Measurements from ENCODE around the gene KIF5C. TPM values are rescaled to one million over a fixed set of nuclear protein-coding genes. Genes with fewer than 3 reads are reported as not detected.
A peak's percentile ranks its signal among the peaks of the same experiment; 100 is the strongest.

The KIF5C gene
- total RNA-seq, 2 donors from 2014 or later = 2.6 to 8.6 TPM

DNA sequence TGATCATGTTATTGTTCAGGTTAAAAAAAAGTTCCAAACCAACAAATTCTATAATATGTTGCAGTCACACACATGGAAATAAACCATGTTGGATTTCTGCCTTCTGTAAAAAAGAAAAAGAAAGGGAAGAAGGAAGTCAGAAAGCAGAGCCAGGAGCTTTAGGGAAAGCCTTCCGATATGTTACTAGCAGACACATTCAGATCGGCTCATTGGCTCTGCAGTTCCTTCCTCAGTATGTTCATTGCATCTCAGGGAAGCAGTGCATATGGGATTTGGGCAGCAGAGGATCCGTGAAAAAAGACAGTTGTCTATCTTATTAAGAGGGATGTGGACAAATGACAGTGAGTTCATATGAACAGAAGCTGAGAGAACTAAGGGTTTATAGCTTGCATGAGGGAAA, 68.1 kb downstream of the KIF5C start:
- no peak for ATAC-seq
- DNase-seq (ENCODE audit: low spot score) = no peak
- Mint-ChIP-seq H3K9me3 (no peaks in the 10 kb centered on the region), H3K27me3 (no peaks in the 10 kb centered on the region), H3K27ac (no peak overlapping the region), H3K36me3 (no peaks in the 10 kb centered on the region), H3K4me1 (ENCODE audit: low read depth in 2 of 2) (no peaks in the 10 kb centered on the region), H3K4me3 (no peak overlapping the region)

DNA sequence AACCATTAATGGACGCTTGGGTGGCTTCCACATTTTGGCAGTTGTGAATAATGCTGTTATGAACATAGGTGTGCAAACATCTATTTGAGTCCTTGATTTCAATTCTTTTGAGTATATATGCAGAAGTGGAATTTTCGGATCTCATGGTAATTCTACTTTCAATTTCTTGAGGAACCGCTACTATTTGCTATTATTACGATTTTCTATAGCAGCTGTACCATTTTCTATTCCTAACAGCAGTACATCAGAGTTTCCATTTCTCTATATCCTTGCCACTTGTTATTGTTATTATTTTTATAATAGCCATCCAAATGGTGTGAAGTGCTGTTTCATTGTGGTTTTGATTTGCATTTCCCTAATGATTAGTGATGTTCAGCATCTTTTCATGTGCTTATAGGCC, 69.5 kb downstream of the KIF5C start:
- H3K36me3 Mint-ChIP-seq = no peaks in the 10 kb centered on the region
- no peak overlapping the region for H3K27ac Mint-ChIP-seq
- H3K4me3 Mint-ChIP-seq = no peak overlapping the region

DNA sequence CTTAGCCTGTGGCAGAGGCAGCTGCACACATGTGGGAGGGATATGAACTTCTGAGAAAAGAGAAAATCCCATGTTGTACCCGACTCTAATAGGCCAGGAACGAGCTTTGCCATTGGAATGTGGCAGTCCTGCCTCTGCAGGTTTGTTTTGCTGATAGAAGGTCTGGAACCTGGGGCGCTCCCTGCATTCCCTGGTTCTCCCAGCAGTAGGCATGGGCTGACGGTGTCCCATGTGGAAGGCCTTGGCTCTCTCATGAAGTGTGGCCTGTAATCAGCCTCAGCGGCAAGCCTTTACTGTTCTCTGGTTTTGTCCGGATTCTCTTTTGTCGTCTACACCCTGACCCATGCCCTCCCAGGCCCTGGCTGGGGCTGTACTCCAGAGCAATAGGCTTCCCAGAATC, 72.3 kb downstream of the KIF5C start:
- Mint-ChIP-seq H3K4me1 (ENCODE audit: low read depth in 2 of 2) (no peaks in the 10 kb centered on the region), H3K36me3 (no peaks in the 10 kb centered on the region), H3K27me3 (peaks cover 0 to 5% of the 10 kb centered on the region in 2 donors), H3K4me3 (no peak overlapping the region), H3K9me3 (no peaks in the 10 kb centered on the region), H3K27ac (no peak overlapping the region)
- DNase-seq (ENCODE audit: low spot score) (no peak), ATAC-seq (no peak)

More for the DNA sequence above, 69.5 kb downstream of the KIF5C start:
- no peak for ATAC-seq
- Mint-ChIP-seq H3K9me3 (no peaks in the 10 kb centered on the region), H3K27me3 (peaks cover 0 to 2% of the 10 kb centered on the region in 2 donors), H3K4me1 (ENCODE audit: low read depth in 2 of 2) (no peaks in the 10 kb centered on the region)
- DNase-seq (ENCODE audit: low spot score) = no peak

DNA sequence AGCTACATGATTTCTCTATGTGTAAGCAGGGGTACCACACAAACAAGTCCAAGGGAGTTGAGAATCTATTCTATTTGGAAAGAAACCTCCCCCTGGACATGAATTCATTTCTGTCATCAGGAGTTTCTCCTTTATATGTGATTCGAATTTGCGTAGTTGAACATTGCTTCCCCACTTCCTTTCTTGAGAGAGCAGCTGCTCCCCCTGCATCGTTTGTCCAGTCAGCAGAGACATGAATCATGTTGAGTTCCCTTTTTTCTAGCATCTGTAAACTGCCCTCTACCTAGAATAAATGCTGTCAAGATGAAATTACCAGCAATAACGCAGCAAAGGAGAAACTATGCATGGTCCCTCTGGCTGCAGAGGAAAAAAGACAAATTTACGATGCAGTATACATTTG, 73.8 kb downstream of the KIF5C start:
- H3K27ac Mint-ChIP-seq = no peak overlapping the region
- no peak overlapping the region for H3K4me3 Mint-ChIP-seq
- ATAC-seq = no peak
- no peak for DNase-seq (ENCODE audit: low spot score)
- no peaks in the 10 kb centered on the region for H3K4me1 Mint-ChIP-seq (ENCODE audit: low read depth in 2 of 2)
- no peaks in the 10 kb centered on the region for H3K36me3 Mint-ChIP-seq
- no peaks in the 10 kb centered on the region for H3K9me3 Mint-ChIP-seq
- H3K27me3 Mint-ChIP-seq = peaks cover 0 to 5% of the 10 kb centered on the region in 2 donors

DNA sequence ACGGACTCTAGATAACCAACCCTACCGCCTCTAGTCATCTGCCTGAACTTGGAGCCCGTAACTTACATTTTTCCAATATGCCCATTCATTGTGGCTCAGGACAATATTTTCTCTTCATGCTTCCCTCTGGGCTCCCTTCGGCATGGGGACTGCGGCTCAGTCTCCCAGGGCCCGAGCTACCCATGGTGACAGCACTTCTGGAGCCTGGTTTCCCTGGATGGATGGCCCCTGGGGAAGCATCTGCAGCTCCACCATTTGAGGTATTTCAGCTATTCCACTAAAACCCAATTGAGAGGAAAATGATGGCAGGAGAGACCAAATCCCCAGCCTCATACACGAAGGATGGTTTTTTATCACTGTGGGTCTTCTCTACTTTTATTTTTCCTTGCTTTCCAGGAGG, 74.3 kb downstream of the KIF5C start:
- Mint-ChIP-seq H3K27ac (no peak overlapping the region), H3K9me3 (no peaks in the 10 kb centered on the region), H3K4me1 (ENCODE audit: low read depth in 2 of 2) (no peaks in the 10 kb centered on the region), H3K27me3 (peaks cover 0 to 5% of the 10 kb centered on the region in 2 donors), H3K36me3 (no peaks in the 10 kb centered on the region), H3K4me3 (no peak overlapping the region)
- DNase-seq (ENCODE audit: low spot score) (no peak), ATAC-seq (no peak)

DNA sequence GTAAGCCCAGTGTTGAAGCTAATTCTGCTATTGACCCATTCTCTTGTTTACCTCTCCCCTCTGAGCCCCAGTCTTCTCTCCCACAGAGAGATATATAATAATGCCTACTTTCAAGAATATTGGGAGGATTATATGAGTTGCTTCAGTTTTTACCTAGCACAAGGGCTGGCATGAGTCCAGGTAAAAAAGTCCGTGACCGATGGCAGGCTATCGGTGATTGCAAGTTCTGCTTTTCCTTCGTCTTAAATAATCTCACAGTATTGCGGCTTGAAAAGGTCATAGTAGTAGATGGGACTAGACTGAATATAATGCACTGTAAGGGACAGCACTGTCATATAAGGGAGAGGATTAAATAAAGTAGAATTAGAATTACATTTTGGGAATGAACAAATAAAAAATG, 77.6 kb downstream of the KIF5C start:
- Mint-ChIP-seq H3K27me3 (peaks cover 0 to 5% of the 10 kb centered on the region in 2 donors), H3K9me3 (no peaks in the 10 kb centered on the region), H3K27ac (no peak overlapping the region), H3K4me3 (no peak overlapping the region), H3K4me1 (ENCODE audit: low read depth in 2 of 2) (no peaks in the 10 kb centered on the region), H3K36me3 (no peaks in the 10 kb centered on the region)
- ATAC-seq (no peak), DNase-seq (ENCODE audit: low spot score) (no peak)

DNA sequence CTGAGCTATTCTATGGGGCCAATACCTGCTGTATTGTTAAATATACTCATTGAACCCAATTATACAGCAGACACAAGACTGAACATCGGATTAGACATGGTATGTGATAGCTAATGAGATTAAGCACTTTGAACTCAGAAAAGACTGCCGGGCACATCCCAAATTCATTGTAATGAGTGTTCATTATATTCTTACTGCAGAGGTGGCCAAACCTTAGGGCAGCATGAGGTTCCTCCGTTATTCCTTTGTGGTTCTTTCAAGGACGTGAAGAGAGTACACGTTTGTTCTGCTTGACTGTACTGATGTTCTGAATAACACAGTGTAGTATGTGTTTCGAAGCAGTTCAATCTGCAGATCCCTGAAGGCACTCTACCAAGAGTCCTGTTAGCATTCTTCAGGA, 78.4 kb downstream of the KIF5C start:
- Mint-ChIP-seq H3K27ac (no peak overlapping the region), H3K4me1 (ENCODE audit: low read depth in 2 of 2) (no peaks in the 10 kb centered on the region), H3K27me3 (peaks cover 0 to 5% of the 10 kb centered on the region in 2 donors), H3K4me3 (no peak overlapping the region), H3K9me3 (no peaks in the 10 kb centered on the region), H3K36me3 (no peaks in the 10 kb centered on the region)
- ATAC-seq (no peak), DNase-seq (ENCODE audit: low spot score) (no peak)

DNA sequence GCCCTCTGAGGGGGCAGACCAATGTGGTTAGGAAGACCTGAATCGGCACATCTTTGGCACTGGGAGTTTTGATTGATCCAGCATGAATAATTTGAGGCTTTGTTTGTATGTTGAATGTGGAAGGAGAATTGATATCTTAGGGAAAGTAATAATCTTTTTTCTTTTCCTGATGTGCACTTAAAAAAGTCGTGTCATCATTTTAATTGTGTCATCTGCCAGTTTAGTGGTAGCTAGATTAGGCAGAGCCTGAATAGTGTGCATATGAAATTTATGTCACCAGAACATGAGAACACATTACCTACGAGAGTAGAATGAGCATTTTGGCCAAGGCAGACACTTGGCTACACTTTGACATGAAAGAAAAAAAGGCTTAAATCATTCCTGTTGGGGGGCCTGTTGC, 79.5 kb downstream of the KIF5C start:
- DNase-seq (ENCODE audit: low spot score) (no peak), ATAC-seq (no peak)
- Mint-ChIP-seq H3K36me3 (no peaks in the 10 kb centered on the region), H3K4me1 (ENCODE audit: low read depth in 2 of 2) (no peaks in the 10 kb centered on the region), H3K27ac (no peak overlapping the region), H3K9me3 (no peaks in the 10 kb centered on the region), H3K27me3 (peaks cover 0 to 3% of the 10 kb centered on the region in 2 donors), H3K4me3 (no peak overlapping the region)

DNA sequence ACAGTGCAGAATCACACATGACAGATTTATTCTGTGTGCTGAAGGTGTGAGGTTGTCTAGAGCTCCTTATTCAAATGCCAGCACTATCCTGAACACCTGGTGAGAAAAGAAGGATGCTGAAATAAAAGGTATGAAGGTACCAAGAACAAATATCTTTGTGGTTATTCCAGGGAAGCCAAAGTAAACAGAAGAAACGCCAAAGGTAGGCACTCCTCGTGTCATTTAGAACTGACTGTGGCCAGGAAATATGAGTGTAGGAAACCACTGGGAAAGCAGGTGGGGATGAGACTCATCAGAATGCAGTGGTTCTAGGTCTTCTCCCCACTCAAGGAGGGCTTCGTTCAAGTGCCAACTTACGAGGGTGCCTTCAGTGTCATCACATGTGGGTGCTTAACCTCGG, 80.8 kb downstream of the KIF5C start:
- ATAC-seq (no peak), DNase-seq (ENCODE audit: low spot score) (no peak)
- no peaks in the 10 kb centered on the region for H3K36me3 Mint-ChIP-seq
- no peak overlapping the region for H3K4me3 Mint-ChIP-seq
- H3K27ac Mint-ChIP-seq = no peak overlapping the region
- H3K4me1 Mint-ChIP-seq (ENCODE audit: low read depth in 2 of 2) = no peaks in the 10 kb centered on the region
- no peaks in the 10 kb centered on the region for H3K27me3 Mint-ChIP-seq
- no peaks in the 10 kb centered on the region for H3K9me3 Mint-ChIP-seq

DNA sequence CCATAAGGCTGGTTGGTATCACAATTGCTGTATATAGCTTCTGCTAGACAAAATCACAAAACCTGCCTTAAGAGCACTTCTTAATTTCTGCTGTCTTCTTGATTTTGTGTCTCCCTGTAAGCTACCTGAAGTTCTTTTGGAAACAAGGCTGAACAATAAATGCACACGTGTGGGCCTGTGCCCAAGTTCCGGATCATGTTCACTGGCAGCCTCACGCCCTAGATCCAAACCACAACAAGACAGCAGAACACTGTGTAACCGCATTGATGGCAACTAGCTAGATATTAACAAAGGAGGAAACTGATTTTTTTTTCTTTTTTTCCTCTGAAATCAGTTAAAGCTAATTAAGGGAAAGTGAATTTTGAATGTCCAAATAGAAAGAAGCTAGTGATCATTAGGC, 82.0 kb downstream of the KIF5C start:
- H3K9me3 Mint-ChIP-seq = no peaks in the 10 kb centered on the region
- H3K4me1 Mint-ChIP-seq (ENCODE audit: low read depth in 2 of 2) = no peaks in the 10 kb centered on the region
- DNase-seq (ENCODE audit: low spot score) (no peak), ATAC-seq (no peak)
- H3K27me3 Mint-ChIP-seq = peaks cover 0 to 5% of the 10 kb centered on the region in 2 donors
- H3K36me3 Mint-ChIP-seq = no peaks in the 10 kb centered on the region
- H3K27ac Mint-ChIP-seq = no peak overlapping the region
- H3K4me3 Mint-ChIP-seq = no peak overlapping the region

DNA sequence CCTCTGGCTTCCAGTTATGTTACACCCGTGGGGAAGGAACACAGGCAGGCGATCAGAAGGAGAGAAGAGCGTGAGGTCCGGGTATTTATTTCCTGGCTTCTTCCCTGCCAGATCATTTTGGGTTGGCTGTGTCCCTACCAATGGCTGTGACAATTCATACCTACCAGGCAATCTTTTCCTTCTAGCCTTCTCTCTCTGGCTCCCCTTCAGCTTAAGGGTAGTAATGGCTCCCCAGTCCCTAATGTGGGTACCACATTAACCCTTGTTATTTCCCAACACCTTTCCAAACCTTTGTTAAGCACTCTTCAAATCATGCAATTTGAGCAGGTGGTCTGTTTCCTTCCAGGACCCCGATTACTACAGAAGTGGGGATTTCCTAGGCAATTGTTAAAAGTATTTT, 84.7 kb downstream of the KIF5C start:
- H3K4me3 Mint-ChIP-seq = no peak overlapping the region
- ATAC-seq (no peak), DNase-seq (ENCODE audit: low spot score) (no peak)
- no peaks in the 10 kb centered on the region for H3K9me3 Mint-ChIP-seq
- no peaks in the 10 kb centered on the region for H3K36me3 Mint-ChIP-seq
- H3K4me1 Mint-ChIP-seq (ENCODE audit: low read depth in 2 of 2) = no peaks in the 10 kb centered on the region
- H3K27ac Mint-ChIP-seq = no peak overlapping the region
- peaks cover 0 to 5% of the 10 kb centered on the region in 2 donors for H3K27me3 Mint-ChIP-seq

DNA sequence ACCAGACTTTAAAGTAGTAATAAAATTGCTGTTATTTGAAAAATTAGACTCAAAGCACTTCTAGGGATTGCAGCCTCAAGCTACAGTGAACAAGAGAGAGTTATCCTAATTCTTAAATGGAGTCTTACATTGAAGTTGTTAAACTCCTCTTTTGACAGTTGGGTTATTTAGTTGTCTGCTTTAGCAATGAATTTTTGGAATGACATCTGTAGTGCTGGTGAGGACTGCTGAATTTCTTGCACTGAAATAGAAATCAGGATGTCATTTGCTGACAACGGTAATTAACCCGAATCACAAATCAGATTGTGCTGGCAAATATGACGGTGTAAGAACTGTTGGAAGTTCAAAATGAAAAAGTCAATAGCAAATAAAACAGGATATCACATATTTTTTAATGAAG, 85.5 kb downstream of the KIF5C start:
- Mint-ChIP-seq H3K4me3 (no peak overlapping the region), H3K36me3 (no peaks in the 10 kb centered on the region)

DNA sequence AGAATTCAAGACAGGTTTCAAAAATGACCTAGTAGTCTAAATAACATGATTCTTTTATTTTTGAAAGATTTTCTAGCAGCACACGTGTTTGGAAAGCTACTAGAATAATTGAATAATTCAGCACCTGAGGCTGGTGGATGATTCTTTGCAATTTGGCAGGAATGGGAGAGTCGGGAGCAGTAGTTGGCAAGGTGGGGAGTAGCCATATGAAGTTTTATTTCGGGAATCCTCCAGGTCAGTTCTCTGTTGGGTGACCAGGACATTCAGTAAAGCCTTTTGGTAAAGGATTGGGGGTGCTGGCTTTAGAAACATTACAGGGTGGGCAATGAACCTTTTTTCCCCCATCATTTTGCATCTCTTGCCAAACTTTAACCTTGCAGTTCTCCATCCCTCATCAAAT, 88.4 kb downstream of the KIF5C start:
- ATAC-seq (no peak), DNase-seq (ENCODE audit: low spot score) (no peak)
- H3K27me3 Mint-ChIP-seq = peaks cover 0 to 5% of the 10 kb centered on the region in 2 donors
- no peak overlapping the region for H3K4me3 Mint-ChIP-seq
- H3K4me1 Mint-ChIP-seq (ENCODE audit: low read depth in 2 of 2) = peaks cover 5 to 6% of the 10 kb centered on the region in 2 donors
- no peaks in the 10 kb centered on the region for H3K9me3 Mint-ChIP-seq
- no peak overlapping the region for H3K27ac Mint-ChIP-seq
- H3K36me3 Mint-ChIP-seq = no peaks in the 10 kb centered on the region

More for the DNA sequence above, 85.5 kb downstream of the KIF5C start:
- no peaks in the 10 kb centered on the region for H3K4me1 Mint-ChIP-seq (ENCODE audit: low read depth in 2 of 2)
- no peaks in the 10 kb centered on the region for H3K9me3 Mint-ChIP-seq
- ATAC-seq (no peak), DNase-seq (ENCODE audit: low spot score) (no peak)
- peaks cover 0 to 5% of the 10 kb centered on the region in 2 donors for H3K27me3 Mint-ChIP-seq
- no peak overlapping the region for H3K27ac Mint-ChIP-seq

DNA sequence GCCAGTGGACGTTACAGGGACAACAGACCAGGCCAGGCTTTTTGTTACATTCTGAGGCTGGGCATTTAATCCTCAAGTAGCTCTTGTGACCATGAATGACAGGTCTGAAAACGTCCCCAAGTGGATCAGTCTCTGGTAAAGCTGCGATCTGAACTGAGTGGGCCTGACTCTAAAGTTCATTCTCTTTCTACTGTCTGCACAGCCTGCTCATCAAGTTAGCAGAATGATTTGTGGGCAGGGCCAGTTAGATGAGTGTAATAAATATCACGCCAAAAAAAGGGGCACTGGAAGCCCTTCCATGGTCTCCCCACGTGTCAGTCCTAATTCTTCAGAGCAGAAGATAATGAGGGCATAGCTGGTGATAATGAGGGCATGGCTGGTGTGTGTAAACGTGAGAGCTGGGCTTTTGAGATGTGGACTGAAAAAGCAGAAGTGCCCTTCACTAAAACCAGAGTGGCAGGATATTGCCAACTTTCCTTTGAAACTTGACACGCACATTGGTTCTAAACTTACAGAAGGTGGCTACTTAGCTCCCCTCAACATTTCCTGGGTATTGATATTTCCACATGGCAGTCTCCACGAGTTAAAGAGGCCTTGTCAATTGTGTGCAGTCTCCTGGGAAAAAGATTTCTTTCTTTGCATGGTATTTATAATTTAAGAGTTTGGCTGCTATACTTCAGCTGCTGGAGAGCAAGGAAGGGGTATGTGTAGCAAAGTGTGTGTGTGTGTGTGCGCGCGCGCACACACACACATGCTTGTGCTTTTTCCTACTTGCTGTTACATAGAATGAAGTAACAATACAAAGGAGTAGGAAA, 90.8 kb downstream of the KIF5C start:
- Mint-ChIP-seq H3K27me3 (peaks cover 0 to 5% of the 10 kb centered on the region in 2 donors), H3K4me1 (ENCODE audit: low read depth in 2 of 2) (peaks cover 8% of the 10 kb centered on the region in 2 donors), H3K9me3 (no peaks in the 10 kb centered on the region), H3K27ac (no peak overlapping the region), H3K36me3 (no peaks in the 10 kb centered on the region), H3K4me3 (no peak overlapping the region)
- ATAC-seq (no peak), DNase-seq (ENCODE audit: low spot score) (no peak)

DNA sequence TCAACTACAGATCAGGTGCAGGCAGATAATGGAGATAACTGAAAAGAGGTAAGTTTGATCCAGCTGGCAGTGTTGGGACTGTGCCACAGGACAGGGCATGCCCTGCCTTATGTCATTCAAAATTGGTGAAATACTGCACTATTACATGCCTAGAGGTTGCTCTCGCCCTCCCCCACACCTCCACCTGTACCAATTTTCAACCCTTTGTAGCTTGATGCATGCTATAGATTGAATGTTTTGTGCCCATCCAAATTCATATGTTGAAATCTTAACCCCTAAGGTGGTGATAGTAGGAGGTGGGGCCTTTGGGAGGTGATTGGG, 91.4 kb downstream of the KIF5C start:
- DNase-seq (ENCODE audit: low spot score) = no peak
- Mint-ChIP-seq H3K27me3 (peaks cover 0 to 5% of the 10 kb centered on the region in 2 donors), H3K27ac (no peak overlapping the region), H3K36me3 (no peaks in the 10 kb centered on the region), H3K4me1 (ENCODE audit: low read depth in 2 of 2) (peaks cover 11 to 14% of the 10 kb centered on the region in 2 donors), H3K4me3 (no peak overlapping the region), H3K9me3 (no peaks in the 10 kb centered on the region)
- ATAC-seq = peak in 1 of 2 donors; percentile 57

Data from natural killer cell treated with Interleukin-12 subunit alpha and Interleukin-12 subunit beta and Interleukin-15 and Interleukin-18, amount 100 ng/mL, for 72 hours (primary cell).